ENCODE data around the gene ZSCAN5C.
"Not testable (repeated sequence)": the region's sequence is repeated elsewhere in the genome, so short reads cannot be mapped to it uniquely, and the experiment has no call there.

GRCh38 chr19:56197646-56198045 is 4.4 kb upstream of the ZSCAN5C start, which contains the start of gene ZSCAN5B:
- TF ChIP-seq CTCF, POLR2A, EP300, POLR2AphosphoS5 (IDR thresholded peaks at IDR 0.05): not testable (repeated sequence)
